Brain pericyte (primary cell): ENCODE data around the gene GPRC5A.

Experiments used
- DNase-seq: peaks from one replicate; pipeline ENCODE4 v3.0.0-alpha.2; 2012; ENCODE audit warnings: low read depth, low spot score

The GPRC5A gene

GRCh38 chr12:12909995-12910420, 18.6 kb downstream of the GPRC5A start:
- no peak for DNase-seq

- no peak for DNase-seq
Measured at GRCh38 chr12:12912711-12913110, 21.3 kb downstream of the GPRC5A start.

GRCh38 chr12:12915656-12916055, 24.3 kb downstream of the GPRC5A start:
- no peak for DNase-seq

GRCh38 chr12:12916135-12916944, 25.0 kb downstream of the GPRC5A start:
- DNase-seq, result peak; percentile 55

- DNase-seq, result no peak
Measured at GRCh38 chr12:12917517-12917916, 26.2 kb downstream of the GPRC5A start.

- no peak for DNase-seq
Measured at GRCh38 chr12:12918781-12919389, 27.5 kb downstream of the GPRC5A start.

- DNase-seq, result no peak
Measured at GRCh38 chr12:12919666-12920435, 28.5 kb downstream of the GPRC5A start.

- peak; percentile 56 for DNase-seq
Measured at GRCh38 chr12:12922191-12922616, 30.8 kb downstream of the GPRC5A start.

- no peak for DNase-seq
Measured at GRCh38 chr12:12922978-12923377, 31.6 kb downstream of the GPRC5A start.

GRCh38 chr12:12924169-12924568, 32.8 kb downstream of the GPRC5A start:
- no peak for DNase-seq

- no peak for DNase-seq
Measured at GRCh38 chr12:12925388-12925787, 34.0 kb downstream of the GPRC5A start.

- DNase-seq, result no peak
Measured at GRCh38 chr12:12926571-12927071, 35.3 kb downstream of the GPRC5A start.

- no peak for DNase-seq
Measured at GRCh38 chr12:12927211-12928079, 36.1 kb downstream of the GPRC5A start.

- DNase-seq, result no peak
Measured at GRCh38 chr12:12929696-12930095, 38.3 kb downstream of the GPRC5A start.

- DNase-seq, result no peak
Measured at GRCh38 chr12:12930633-12931219, 39.4 kb downstream of the GPRC5A start.

- no peak for DNase-seq
Measured at GRCh38 chr12:12933742-12934141, 42.4 kb downstream of the GPRC5A start.

- no peak for DNase-seq
Measured at GRCh38 chr12:12934556-12934955, 43.2 kb downstream of the GPRC5A start.

- no peak for DNase-seq
Measured at GRCh38 chr12:12936983-12937491, 45.7 kb downstream of the GPRC5A start.

- no peak for DNase-seq
Measured at GRCh38 chr12:12938541-12938940, 47.2 kb downstream of the GPRC5A start.

GRCh38 chr12:12939888-12940287, 48.5 kb downstream of the GPRC5A start:
- DNase-seq, result no peak
